DOHH2 (cell line): ENCODE results near the gene AKR1B15.

ENCODE experiments used
- CTCF ChIP-seq: fragments of 200-600 bp; sonication (generic); IDR thresholded peaks from one replicate; pipeline ENCODE4 v1.5.1; 2014; ENCODE audit warnings: antibody characterized with exemption, mild to moderate bottlenecking, low read depth, low read length; ENCODE audit not compliant: poor library complexity, severe bottlenecking
- EZH2phosphoT487 ChIP-seq: fragments of 200-600 bp; sonication (generic); IDR thresholded peaks from 2 replicates; pipeline ENCODE4 v1.6.1; 2017; ENCODE audit warnings: borderline replicate concordance, mild to moderate bottlenecking, antibody characterized with exemption, low read length, moderate library complexity, mixed read lengths

GRCh38 chr7:134522601-134523000, 26.3 kb upstream of the AKR1B15 start:
- TF ChIP-seq CTCF (no peak), EZH2phosphoT487 (no peak)
